ENCODE results near the gene SMAGP. TPM values are rescaled to one million over a fixed set of nuclear protein-coding genes. Genes with fewer than 3 reads are reported as not detected.

Gene SMAGP
- total and polyA plus RNA-seq, 4 donors: 2.4 to 6.4 (median 4.2) TPM

DNA sequence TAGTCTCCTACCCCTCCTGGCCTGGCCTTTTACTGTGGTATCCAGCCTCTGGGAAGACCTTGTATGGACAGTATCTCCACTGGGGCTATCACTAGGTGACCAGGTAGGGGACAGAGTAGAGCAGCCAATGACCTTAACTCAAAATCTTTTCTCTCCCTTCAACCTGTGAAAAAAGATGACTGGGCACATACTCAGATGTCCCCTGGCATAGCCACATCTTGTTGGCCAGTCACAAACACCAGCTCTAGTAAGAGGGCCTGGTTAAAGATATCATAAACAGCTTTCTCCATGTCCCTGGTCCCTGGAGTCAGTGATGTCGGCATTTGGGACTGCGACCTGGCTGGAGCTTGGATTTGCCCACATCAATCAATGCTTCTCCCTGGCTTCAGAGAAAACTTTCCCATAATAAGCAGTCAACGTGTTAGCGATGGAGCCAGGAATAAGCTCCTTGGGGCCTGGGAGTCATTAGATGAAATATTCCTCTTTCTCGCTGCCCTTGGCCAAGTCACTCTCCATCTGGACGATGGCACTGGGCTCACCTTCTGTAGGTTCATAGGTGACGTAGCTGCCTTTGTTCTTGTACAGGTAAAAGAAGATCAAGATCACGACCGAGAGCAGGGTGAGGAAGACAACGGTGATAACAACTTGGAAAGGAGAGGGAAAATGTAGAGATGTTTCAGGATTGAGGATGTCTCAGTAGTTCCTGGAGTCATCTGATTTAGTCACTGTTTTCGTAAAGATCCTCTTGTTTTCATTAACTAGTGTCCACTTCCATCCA is 24.6 kb downstream of the SMAGP start:
- H3K9me3 ChIP-seq (ENCODE audit: control insufficient read depth in 4 of 4, low read length in 3 of 4): no peaks in the 10 kb centered on the region
- H3K27ac ChIP-seq (ENCODE audit: low read depth in 1 of 2, low read length in 2 of 2): peak overlapping the region in 1 of 2 donors; percentile 48
- H3K27me3 ChIP-seq (ENCODE audit: control insufficient read depth in 4 of 4, insufficient read depth in 4 of 4, low read length in 3 of 4): no peaks in the 10 kb centered on the region
- WGBS: 91% methylated on average over 11 of the region's 11 CpGs
- H3K9ac ChIP-seq (ENCODE audit: low read depth in 1 of 2, low read length in 2 of 2): no peak overlapping the region
- no peak for DNase-seq (ENCODE audit: low spot score)
- peaks cover 7 to 30% (median 24%) of the 10 kb centered on the region in 4 donors for H3K36me3 ChIP-seq (ENCODE audit: control insufficient read depth in 4 of 4, insufficient read depth in 3 of 4, low read depth in 1 of 4, low read length in 3 of 4)
- H3K4me3 ChIP-seq (ENCODE audit: low read depth in 1 of 3, low read length in 3 of 3): no peak overlapping the region
- peaks cover 0 to 10% (median 6%) of the 10 kb centered on the region in 4 donors for H3K4me1 ChIP-seq (ENCODE audit: control insufficient read depth in 4 of 4, insufficient read depth in 4 of 4, low read length in 3 of 4)
- TF ChIP-seq, protein P1, sequence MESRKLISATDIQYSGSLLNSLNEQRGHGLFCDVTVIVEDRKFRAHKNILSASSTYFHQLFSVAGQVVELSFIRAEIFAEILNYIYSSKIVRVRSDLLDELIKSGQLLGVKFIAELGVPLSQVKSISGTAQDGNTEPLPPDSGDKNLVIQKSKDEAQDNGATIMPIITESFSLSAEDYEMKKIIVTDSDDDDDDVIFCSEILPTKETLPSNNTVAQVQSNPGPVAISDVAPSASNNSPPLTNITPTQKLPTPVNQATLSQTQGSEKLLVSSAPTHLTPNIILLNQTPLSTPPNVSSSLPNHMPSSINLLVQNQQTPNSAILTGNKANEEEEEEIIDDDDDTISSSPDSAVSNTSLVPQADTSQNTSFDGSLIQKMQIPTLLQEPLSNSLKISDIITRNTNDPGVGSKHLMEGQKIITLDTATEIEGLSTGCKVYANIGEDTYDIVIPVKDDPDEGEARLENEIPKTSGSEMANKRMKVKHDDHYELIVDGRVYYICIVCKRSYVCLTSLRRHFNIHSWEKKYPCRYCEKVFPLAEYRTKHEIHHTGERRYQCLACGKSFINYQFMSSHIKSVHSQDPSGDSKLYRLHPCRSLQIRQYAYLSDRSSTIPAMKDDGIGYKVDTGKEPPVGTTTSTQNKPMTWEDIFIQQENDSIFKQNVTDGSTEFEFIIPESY (IDR thresholded peaks at IDR 0.05): no peak
- TF ChIP-seq RAD21 (IDR thresholded peaks at IDR 0.05) (no peak), GABPA (IDR thresholded peaks at IDR 0.05 in 1 of 2, conservative IDR thresholded peaks at IDR 0.05 in 1 of 2) (no peak)
- TF ChIP-seq, protein P2, sequence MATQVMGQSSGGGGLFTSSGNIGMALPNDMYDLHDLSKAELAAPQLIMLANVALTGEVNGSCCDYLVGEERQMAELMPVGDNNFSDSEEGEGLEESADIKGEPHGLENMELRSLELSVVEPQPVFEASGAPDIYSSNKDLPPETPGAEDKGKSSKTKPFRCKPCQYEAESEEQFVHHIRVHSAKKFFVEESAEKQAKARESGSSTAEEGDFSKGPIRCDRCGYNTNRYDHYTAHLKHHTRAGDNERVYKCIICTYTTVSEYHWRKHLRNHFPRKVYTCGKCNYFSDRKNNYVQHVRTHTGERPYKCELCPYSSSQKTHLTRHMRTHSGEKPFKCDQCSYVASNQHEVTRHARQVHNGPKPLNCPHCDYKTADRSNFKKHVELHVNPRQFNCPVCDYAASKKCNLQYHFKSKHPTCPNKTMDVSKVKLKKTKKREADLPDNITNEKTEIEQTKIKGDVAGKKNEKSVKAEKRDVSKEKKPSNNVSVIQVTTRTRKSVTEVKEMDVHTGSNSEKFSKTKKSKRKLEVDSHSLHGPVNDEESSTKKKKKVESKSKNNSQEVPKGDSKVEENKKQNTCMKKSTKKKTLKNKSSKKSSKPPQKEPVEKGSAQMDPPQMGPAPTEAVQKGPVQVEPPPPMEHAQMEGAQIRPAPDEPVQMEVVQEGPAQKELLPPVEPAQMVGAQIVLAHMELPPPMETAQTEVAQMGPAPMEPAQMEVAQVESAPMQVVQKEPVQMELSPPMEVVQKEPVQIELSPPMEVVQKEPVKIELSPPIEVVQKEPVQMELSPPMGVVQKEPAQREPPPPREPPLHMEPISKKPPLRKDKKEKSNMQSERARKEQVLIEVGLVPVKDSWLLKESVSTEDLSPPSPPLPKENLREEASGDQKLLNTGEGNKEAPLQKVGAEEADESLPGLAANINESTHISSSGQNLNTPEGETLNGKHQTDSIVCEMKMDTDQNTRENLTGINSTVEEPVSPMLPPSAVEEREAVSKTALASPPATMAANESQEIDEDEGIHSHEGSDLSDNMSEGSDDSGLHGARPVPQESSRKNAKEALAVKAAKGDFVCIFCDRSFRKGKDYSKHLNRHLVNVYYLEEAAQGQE (IDR thresholded peaks at IDR 0.05): no peak

DNA sequence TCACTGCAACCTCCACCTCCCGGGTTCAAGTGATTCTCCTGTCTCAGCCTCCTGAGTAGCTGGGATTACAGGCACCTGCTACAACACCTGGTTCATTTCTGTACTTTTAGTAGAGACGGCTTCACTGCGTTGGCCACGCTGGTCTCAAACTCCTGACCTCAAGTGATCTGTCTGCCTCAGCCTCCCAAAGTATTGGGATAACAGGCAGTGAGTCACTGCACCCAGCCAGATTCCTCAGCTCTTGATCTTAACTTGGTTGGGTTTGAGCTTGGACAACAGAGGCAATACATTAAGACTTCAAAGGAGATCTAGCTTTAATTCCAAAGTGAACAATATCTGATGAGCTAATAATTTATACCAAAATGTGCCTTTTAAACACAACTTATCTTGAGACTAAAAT is 25.9 kb downstream of the SMAGP start:
- 97% methylated on average over 4 of the region's 4 CpGs for WGBS
- DNase-seq (ENCODE audit: low spot score): no peak
- Histone ChIP-seq H3K4me3 (ENCODE audit: low read depth in 1 of 3, low read length in 3 of 3) (no peak overlapping the region), H3K4me1 (ENCODE audit: control insufficient read depth in 4 of 4, insufficient read depth in 4 of 4, low read length in 3 of 4) (peaks cover 0 to 21% (median 15%) of the 10 kb centered on the region in 4 donors), H3K9me3 (ENCODE audit: control insufficient read depth in 4 of 4, low read length in 3 of 4) (no peaks in the 10 kb centered on the region), H3K36me3 (ENCODE audit: control insufficient read depth in 4 of 4, insufficient read depth in 3 of 4, low read depth in 1 of 4, low read length in 3 of 4) (peaks cover 7 to 32% (median 27%) of the 10 kb centered on the region in 4 donors), H3K27me3 (ENCODE audit: control insufficient read depth in 4 of 4, insufficient read depth in 4 of 4, low read length in 3 of 4) (no peaks in the 10 kb centered on the region), H3K9ac (ENCODE audit: low read depth in 1 of 2, low read length in 2 of 2) (no peak overlapping the region), H3K27ac (ENCODE audit: low read depth in 1 of 2, low read length in 2 of 2) (no peak overlapping the region)
- no peak for TF ChIP-seq NR2F2 (IDR thresholded peaks at IDR 0.05)
- TF ChIP-seq HNF4G (IDR thresholded peaks at IDR 0.05): no peak
- TF ChIP-seq, protein P1 (IDR thresholded peaks at IDR 0.05): no peak
- no peak for TF ChIP-seq JUND (IDR thresholded peaks at IDR 0.05)
- TF ChIP-seq FOXA1 (IDR thresholded peaks at IDR 0.05): no peak
- TF ChIP-seq RXRA (IDR thresholded peaks at IDR 0.05): no peak
- no peak for TF ChIP-seq EGR1 (IDR thresholded peaks at IDR 0.05; ENCODE audit: low read depth in 2 of 2)
- TF ChIP-seq, protein P3, sequence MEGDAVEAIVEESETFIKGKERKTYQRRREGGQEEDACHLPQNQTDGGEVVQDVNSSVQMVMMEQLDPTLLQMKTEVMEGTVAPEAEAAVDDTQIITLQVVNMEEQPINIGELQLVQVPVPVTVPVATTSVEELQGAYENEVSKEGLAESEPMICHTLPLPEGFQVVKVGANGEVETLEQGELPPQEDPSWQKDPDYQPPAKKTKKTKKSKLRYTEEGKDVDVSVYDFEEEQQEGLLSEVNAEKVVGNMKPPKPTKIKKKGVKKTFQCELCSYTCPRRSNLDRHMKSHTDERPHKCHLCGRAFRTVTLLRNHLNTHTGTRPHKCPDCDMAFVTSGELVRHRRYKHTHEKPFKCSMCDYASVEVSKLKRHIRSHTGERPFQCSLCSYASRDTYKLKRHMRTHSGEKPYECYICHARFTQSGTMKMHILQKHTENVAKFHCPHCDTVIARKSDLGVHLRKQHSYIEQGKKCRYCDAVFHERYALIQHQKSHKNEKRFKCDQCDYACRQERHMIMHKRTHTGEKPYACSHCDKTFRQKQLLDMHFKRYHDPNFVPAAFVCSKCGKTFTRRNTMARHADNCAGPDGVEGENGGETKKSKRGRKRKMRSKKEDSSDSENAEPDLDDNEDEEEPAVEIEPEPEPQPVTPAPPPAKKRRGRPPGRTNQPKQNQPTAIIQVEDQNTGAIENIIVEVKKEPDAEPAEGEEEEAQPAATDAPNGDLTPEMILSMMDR (IDR thresholded peaks at IDR 0.05; ENCODE audit: low read depth, low read length, missing input control): no peak
- TF ChIP-seq HNF4A (conservative IDR thresholded peaks at IDR 0.05): no peak
- TF ChIP-seq, protein P4, sequence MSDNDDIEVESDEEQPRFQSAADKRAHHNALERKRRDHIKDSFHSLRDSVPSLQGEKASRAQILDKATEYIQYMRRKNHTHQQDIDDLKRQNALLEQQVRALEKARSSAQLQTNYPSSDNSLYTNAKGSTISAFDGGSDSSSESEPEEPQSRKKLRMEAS (IDR thresholded peaks at IDR 0.05): no peak
- TF ChIP-seq, protein P2 (IDR thresholded peaks at IDR 0.05): no peak
- no peak for TF ChIP-seq TAF1 (conservative IDR thresholded peaks at IDR 0.05)
- TF ChIP-seq SP1 (IDR thresholded peaks at IDR 0.05): no peak
- TF ChIP-seq FOXA2 (IDR thresholded peaks at IDR 0.05): no peak
- TF ChIP-seq GABPA (IDR thresholded peaks at IDR 0.05 in 1 of 2, conservative IDR thresholded peaks at IDR 0.05 in 1 of 2): no peak

Data from liver (tissue), 9 donors.